HAP-1 (cell line): Measurements from ENCODE around the gene APOL6.

Experiments
- DNase-seq, 2 experiments: peaks; one replicate each; pipeline ENCODE4 v3.0.0-alpha.2; 2016 to 2020; ENCODE audit warnings: low spot score in 2 of 2
- H3K27me3 ChIP-seq: fragments of 250-450 bp; sonication (Bioruptor Pico); 2 replicates; pipeline ENCODE4 v1.5.1; 2020; ENCODE audit warnings: low read depth, mild to moderate bottlenecking, moderate library complexity
- H3K36me3 ChIP-seq: fragments of 250-450 bp; sonication (Bioruptor Pico); replicated peaks from 2 replicates; pipeline ENCODE4 v1.5.1; 2020; ENCODE audit warnings: mild to moderate bottlenecking
- H3K4me1 ChIP-seq: fragments of 250-450 bp; sonication (Bioruptor Pico); 2 replicates; pipeline ENCODE4 v1.5.1; 2020; ENCODE audit warnings: mild to moderate bottlenecking
- H3K4me3 ChIP-seq: fragments of 250-450 bp; sonication (Bioruptor Pico); 2 replicates; pipeline ENCODE4 v1.5.1; 2020; ENCODE audit warnings: mild to moderate bottlenecking, moderate library complexity
- H3K9me3 ChIP-seq: fragments of 250-450 bp; sonication (Bioruptor Pico); 2 replicates; pipeline ENCODE4 v1.5.1; 2020; ENCODE audit warnings: mild to moderate bottlenecking, moderate library complexity
- in situ Hi-C: fragments of 300-500 bp; cut with MboI; formaldehyde crosslinking; loops from 3 replicates; pipeline ENCODE4 v1.14.3; 2020; ENCODE audit warnings: low sequenced_read_pairs, inconsistent platforms, mixed read lengths

Gene APOL6

DNA sequence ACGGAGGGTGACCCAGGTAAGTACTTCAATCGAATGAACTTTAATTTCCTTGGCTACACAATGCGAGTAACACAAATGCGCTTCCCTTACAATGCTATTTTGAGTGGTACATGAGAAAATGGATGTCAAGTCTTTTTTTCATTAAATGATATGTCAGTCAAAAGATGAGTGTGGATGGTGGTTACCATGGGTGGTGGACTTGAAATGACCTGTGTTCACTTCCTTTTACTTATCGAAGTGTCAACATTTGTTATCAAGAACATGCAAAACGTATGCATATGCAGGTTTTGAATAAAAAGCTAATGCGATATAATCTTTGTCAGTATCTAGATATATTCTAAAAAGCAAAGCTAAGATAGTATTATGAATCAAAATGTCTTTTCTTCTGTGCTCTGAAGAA, 60.7 kb downstream of the APOL6 start:
- DNase-seq: no peak
- in situ Hi-C loops: no loop called here

DNA sequence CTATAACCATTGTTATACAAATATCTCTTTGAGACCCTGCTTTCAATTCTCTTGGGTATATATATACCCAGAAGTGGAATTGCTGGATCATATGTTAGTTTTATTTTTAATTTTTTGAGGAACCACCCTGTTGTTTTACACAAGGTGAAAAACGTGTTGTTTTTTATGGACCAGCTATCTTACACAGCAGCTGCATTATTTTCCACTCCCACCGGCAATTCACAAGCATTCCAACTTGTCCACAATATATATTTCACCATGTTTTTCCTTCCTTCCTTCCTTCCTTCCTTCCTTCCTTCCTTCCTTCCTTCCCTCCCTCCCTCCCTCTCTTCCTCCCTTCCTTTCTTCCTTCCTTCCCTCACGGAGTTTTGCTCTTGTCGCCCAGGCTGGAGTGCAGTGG, 63.1 kb downstream of the APOL6 start:
- in situ Hi-C loops: no loop called here
- Histone ChIP-seq H3K4me3 (no peak overlapping the region), H3K27me3 (peaks cover 4% of the 10 kb centered on the region; the same call in 1 of the 2 replicates), H3K4me1 (no peaks in the 10 kb centered on the region), H3K36me3 (no peaks in the 10 kb centered on the region), H3K9me3 (peaks cover 4% of the 10 kb centered on the region; the same call in 1 of the 2 replicates)
- DNase-seq: no peak

More for the DNA sequence above, 60.7 kb downstream of the APOL6 start:
- no peak overlapping the region for H3K4me3 ChIP-seq
- H3K4me1 ChIP-seq: no peaks in the 10 kb centered on the region
- peaks cover 4% of the 10 kb centered on the region; the same call in 1 of the 2 replicates for H3K27me3 ChIP-seq
- no peaks in the 10 kb centered on the region for H3K36me3 ChIP-seq
- peaks cover 4% of the 10 kb centered on the region; the same call in 1 of the 2 replicates for H3K9me3 ChIP-seq

DNA sequence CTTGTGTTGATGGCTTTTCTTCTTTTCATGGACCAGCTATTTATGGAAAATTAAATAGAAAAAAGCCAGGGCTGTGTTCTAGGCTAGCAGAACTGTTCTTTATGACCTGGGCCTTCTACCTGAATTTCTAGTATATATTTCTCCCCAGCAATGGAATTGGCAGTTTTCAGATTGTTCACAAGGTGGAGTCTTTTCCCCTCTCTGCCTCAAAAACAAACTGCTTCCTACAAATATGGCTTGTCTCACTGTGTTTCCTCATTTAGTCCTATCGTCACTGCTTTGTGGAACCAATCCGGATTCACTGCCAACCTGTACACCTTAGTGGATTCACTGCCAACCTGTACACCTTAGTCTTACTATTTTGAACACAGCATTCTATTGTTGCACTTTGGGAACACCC, 64.4 kb downstream of the APOL6 start:
- DNase-seq: peak in 1 of 2 experiments; percentile 8
- Histone ChIP-seq H3K4me1 (no peaks in the 10 kb centered on the region), H3K4me3 (no peak overlapping the region), H3K27me3 (peaks cover 4% of the 10 kb centered on the region; the same call in 1 of the 2 replicates), H3K9me3 (peaks cover 4% of the 10 kb centered on the region; the same call in 1 of the 2 replicates), H3K36me3 (no peaks in the 10 kb centered on the region)
- in situ Hi-C loops: no loop called here

DNA sequence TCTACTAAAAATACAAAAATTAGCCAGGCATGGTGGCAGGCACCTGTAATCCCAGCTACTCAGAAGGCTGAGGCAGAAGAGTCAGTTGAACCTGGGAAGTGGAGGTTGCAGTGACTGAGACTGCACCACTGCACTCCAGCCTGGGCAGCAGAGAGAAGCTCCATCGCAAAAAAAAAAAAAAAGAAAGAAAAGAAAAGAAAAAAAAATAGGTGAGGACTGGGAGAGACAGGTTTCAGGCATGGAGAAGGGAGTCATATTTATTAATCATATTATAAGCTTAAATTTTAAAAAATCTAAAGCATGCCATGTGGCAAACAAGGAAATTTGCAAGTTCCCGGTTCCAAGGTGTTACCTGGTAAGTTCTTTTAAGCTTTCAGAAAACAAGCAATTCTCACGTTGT, 69.3 kb downstream of the APOL6 start, which contains the start of gene APOL5:
TSS of gene APOL5 (plus strand) at position 301 of the 400 bp plus-strand sequence. CDS start at position 301, 0 bp downstream.
- H3K27me3 ChIP-seq: no peaks in the 10 kb centered on the region

More for the DNA sequence above, 69.3 kb downstream of the APOL6 start, which contains the start of gene APOL5:
- Histone ChIP-seq H3K9me3 (peaks cover 4% of the 10 kb centered on the region; the same call in 1 of the 2 replicates), H3K4me1 (no peaks in the 10 kb centered on the region), H3K36me3 (no peaks in the 10 kb centered on the region), H3K4me3 (no peak within 1 kb of the TSS)
- no peak for DNase-seq
- in situ Hi-C loops: no loop called here
